Hepatocyte (in vitro differentiated cells): Measurements from ENCODE around the gene PTS. TPM values are rescaled to one million over a fixed set of nuclear protein-coding genes. Genes with fewer than 3 reads are reported as not detected.

Source experiments
- DNase-seq: peaks from one replicate; pipeline ENCODE4 v3.0.0-alpha.2; 2016; ENCODE audit warnings: low spot score
- H2AFZ ChIP-seq: fragments of 200-600 bp; sonication (generic); 2 replicates; pipeline ENCODE4 v1.6.0; 2016; ENCODE audit warnings: antibody characterized with exemption, mild to moderate bottlenecking
- H3K27ac ChIP-seq: fragments of 200-600 bp; sonication (generic); 2 replicates; pipeline ENCODE4 v1.5.1; 2016; ENCODE audit warnings: mild to moderate bottlenecking
- H3K27me3 ChIP-seq: fragments of 200-600 bp; sonication (generic); 2 replicates; pipeline ENCODE4 v1.6.1; 2016
- H3K36me3 ChIP-seq: fragments of 200-600 bp; sonication (generic); replicated peaks from 2 replicates; pipeline ENCODE4 v1.5.1; 2016; ENCODE audit warnings: low read depth; ENCODE audit not compliant: insufficient read depth
- H3K4me1 ChIP-seq: fragments of 200-600 bp; sonication (generic); 2 replicates; pipeline ENCODE4 v1.5.1; 2016; ENCODE audit warnings: mild to moderate bottlenecking, moderate library complexity; ENCODE audit not compliant: insufficient read depth
- H3K4me2 ChIP-seq: fragments of 200-600 bp; sonication (generic); 2 replicates; pipeline ENCODE4 v1.6.0; 2016
- H3K4me3 ChIP-seq: fragments of 200-600 bp; sonication (generic); 2 replicates; pipeline ENCODE4 v1.5.1; 2016; ENCODE audit warnings: mild to moderate bottlenecking
- H3K79me2 ChIP-seq: fragments of 200-600 bp; sonication (generic); 2 replicates; pipeline ENCODE4 v1.6.0; 2017; ENCODE audit warnings: mild to moderate bottlenecking
- H3K9me2 ChIP-seq: fragments of 200-600 bp; sonication (generic); replicated peaks from 2 replicates; pipeline ENCODE4 v1.6.0; 2017; ENCODE audit warnings: mild to moderate bottlenecking; ENCODE audit not compliant: insufficient read depth
- H3K9me3 ChIP-seq: fragments of 200-600 bp; sonication (generic); 2 replicates; pipeline ENCODE4 v1.5.1; 2016; ENCODE audit warnings: low read depth, mild to moderate bottlenecking
- H4K20me1 ChIP-seq: fragments of 200-600 bp; sonication (generic); 2 replicates; pipeline ENCODE4 v1.6.0; 2016; ENCODE audit warnings: mild to moderate bottlenecking; ENCODE audit not compliant: insufficient read depth, poor library complexity, severe bottlenecking
- EZH2 ChIP-seq: fragments of 200-600 bp; sonication (generic); IDR thresholded peaks from 2 replicates; pipeline ENCODE4 v1.6.1; 2016; ENCODE audit warnings: antibody characterized with exemption, mild to moderate bottlenecking, borderline replicate concordance
- EZH2phosphoT487 ChIP-seq: fragments of 200-600 bp; sonication (generic); IDR thresholded peaks from one replicate; pipeline ENCODE4 v1.6.1; 2018; ENCODE audit warnings: antibody characterized with exemption, mild to moderate bottlenecking, low read depth, moderate library complexity; ENCODE audit not compliant: unreplicated experiment, severe bottlenecking
- WGBS: methylation state at CpG from one replicate; pipeline ENCODE4 v1.1.6; 2016; ENCODE audit warnings: low lambda C conversion rate; ENCODE audit errors: missing lambda C conversion rate; 5-methylcytosine and 5-hydroxymethylcytosine counted together
- polyA plus RNA-seq: library from polyadenylated mRNA; unstranded; fragments of >200 nt; fragmentation: Nextera tagmentation; extraction: Ambion mirVana; gene quantifications from 2 replicates; pipeline ENCODE4 v1.2.1, GENCODE V29; 2016
- total RNA-seq: library from RNA; depleted of rRNA; stranded (reverse); fragments of >200 nt; gene quantifications from 2 replicates; pipeline ENCODE4 v1.2.3, GENCODE V29; 2014
- TF ChIP-seq, protein P1 (sequence below): fragments of 200-600 bp; sonication (generic); IDR thresholded peaks from 2 replicates; pipeline ENCODE4 v1.5.1; 2016; ENCODE audit warnings: antibody characterized with exemption, mild to moderate bottlenecking; ENCODE audit not compliant: poor library complexity

The PTS gene
- total and polyA plus RNA-seq, 2 experiments from 2014 or later = 44.3 to 84.6 TPM

DNA sequence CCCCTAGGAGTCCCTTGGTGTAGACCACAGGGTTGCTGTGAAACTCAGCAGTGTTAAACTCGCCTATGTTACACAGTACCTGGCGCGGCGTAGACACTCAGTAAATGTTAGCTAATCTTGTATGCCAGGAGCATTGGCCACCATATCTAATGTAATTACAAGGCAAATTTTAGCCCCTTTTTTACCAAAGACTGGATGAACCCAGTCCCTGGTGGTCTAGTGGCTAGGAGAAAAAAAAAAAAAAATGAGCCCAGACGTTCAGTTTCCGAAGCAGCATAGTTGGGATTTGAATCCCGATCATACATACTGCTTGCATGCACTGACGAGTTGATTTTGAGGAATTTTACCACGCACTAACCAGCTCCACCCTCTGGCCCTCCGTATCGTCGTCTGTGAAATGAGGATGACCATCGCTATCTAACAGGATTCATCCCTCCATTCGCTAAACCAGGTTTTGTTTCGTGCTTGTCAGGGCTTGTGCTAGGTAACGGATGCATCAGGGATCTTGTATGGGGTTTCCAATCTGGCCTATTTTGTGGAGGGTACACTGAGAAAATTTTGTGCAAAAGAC is 688 bp downstream of the PTS start:
- 5% methylated on average over 16 of the region's 16 CpGs for WGBS
- TF ChIP-seq, protein P1, sequence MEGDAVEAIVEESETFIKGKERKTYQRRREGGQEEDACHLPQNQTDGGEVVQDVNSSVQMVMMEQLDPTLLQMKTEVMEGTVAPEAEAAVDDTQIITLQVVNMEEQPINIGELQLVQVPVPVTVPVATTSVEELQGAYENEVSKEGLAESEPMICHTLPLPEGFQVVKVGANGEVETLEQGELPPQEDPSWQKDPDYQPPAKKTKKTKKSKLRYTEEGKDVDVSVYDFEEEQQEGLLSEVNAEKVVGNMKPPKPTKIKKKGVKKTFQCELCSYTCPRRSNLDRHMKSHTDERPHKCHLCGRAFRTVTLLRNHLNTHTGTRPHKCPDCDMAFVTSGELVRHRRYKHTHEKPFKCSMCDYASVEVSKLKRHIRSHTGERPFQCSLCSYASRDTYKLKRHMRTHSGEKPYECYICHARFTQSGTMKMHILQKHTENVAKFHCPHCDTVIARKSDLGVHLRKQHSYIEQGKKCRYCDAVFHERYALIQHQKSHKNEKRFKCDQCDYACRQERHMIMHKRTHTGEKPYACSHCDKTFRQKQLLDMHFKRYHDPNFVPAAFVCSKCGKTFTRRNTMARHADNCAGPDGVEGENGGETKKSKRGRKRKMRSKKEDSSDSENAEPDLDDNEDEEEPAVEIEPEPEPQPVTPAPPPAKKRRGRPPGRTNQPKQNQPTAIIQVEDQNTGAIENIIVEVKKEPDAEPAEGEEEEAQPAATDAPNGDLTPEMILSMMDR = no peak
- TF ChIP-seq EZH2phosphoT487 = no peak
- no peak for TF ChIP-seq EZH2
- Histone ChIP-seq H4K20me1 (no peaks in the 10 kb centered on the region), H3K4me2 (peak overlapping the region; percentile 78), H3K4me1 (no peaks in the 10 kb centered on the region), H3K9me2 (no peaks in the 10 kb centered on the region), H3K36me3 (no peaks in the 10 kb centered on the region), H3K79me2 (peaks cover 37% of the 10 kb centered on the region), H3K27me3 (no peaks in the 10 kb centered on the region), H3K9me3 (no peaks in the 10 kb centered on the region), H2AFZ (peak overlapping the region; percentile 75), H3K4me3 (peak overlapping the region; percentile 63), H3K27ac (peak overlapping the region; percentile 96)
- DNase-seq = peak; percentile 28

DNA sequence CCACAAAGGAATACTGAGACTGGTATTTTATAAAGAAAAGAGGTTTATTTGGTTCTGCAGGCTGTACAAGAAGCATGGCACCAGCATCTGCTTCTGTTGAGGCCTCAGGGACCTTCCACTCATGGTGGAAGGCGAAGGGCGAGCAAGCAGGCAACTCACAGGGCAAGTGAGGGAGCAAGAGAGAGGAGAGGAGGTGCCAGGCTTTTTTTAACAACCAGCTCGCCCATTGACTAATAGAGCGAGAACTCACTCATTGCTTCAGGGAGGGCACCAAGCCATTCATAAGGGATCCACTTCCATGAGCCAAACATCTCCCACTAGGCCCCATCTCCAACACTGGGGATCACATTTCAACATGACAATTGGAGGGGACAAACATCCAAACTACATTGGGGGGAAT is 1.2 kb downstream of the PTS start:
- no peaks in the 10 kb centered on the region for H3K4me1 ChIP-seq

DNA sequence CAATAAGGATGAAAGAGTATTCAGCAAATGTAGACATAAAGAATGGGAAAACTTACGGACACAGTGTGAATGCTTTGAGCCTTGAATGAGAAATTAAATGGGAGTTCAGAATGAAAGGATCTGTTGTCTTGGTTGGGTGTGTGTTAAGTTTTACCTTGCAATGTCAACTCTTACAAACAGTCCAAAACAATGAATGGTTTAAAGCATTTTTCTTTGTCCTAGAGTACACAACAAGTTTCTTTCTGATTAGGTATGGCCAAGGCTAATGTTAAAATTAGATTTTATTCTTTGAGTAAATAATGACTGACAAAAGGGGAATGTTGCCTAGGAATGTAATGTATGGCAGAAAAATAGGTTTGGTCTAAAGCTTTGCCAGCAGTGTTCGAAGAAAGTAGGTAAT is 2.5 kb downstream of the PTS start:
- peaks cover 37% of the 10 kb centered on the region for H3K79me2 ChIP-seq
- WGBS = 87% methylated on average over 2 of the region's 2 CpGs
- no peaks in the 10 kb centered on the region for H4K20me1 ChIP-seq
- H3K27me3 ChIP-seq = no peaks in the 10 kb centered on the region
- no peaks in the 10 kb centered on the region for H3K36me3 ChIP-seq
- H3K4me3 ChIP-seq = no peak overlapping the region
- TF ChIP-seq, protein P1 = no peak
- no peak for TF ChIP-seq EZH2
- TF ChIP-seq EZH2phosphoT487 = no peak
- no peaks in the 10 kb centered on the region for H3K4me1 ChIP-seq
- H3K27ac ChIP-seq = no peak overlapping the region
- DNase-seq = no peak
- no peaks in the 10 kb centered on the region for H3K9me3 ChIP-seq
- H3K9me2 ChIP-seq = no peaks in the 10 kb centered on the region
- H2AFZ ChIP-seq = no peak overlapping the region
- H3K4me2 ChIP-seq = no peak overlapping the region

More for the DNA sequence above, 1.2 kb downstream of the PTS start:
- H4K20me1 ChIP-seq = no peaks in the 10 kb centered on the region
- H3K79me2 ChIP-seq = peaks cover 37% of the 10 kb centered on the region
- TF ChIP-seq, protein P1 = no peak
- TF ChIP-seq EZH2phosphoT487 (no peak), EZH2 (no peak)
- no peak overlapping the region for H3K27ac ChIP-seq
- no peaks in the 10 kb centered on the region for H3K36me3 ChIP-seq
- no peak overlapping the region for H2AFZ ChIP-seq
- no peak overlapping the region for H3K4me3 ChIP-seq
- peak overlapping the region; percentile 78 for H3K4me2 ChIP-seq
- H3K27me3 ChIP-seq = no peaks in the 10 kb centered on the region
- 74% methylated on average over 4 of the region's 4 CpGs for WGBS
- H3K9me2 ChIP-seq = no peaks in the 10 kb centered on the region
- H3K9me3 ChIP-seq = no peaks in the 10 kb centered on the region
- DNase-seq = no peak
